Stomach (tissue), 9 donors: ENCODE results near the gene HSF4. TPM values are rescaled to one million over a fixed set of nuclear protein-coding genes. Genes with fewer than 3 reads are reported as not detected.
A peak's percentile ranks its signal among the peaks of the same experiment; 100 is the strongest.

Experiments used
- DNase-seq, 2 donors: peaks; one replicate each; pipeline versions ENCODE4 v3.0.0 to v3.0.0-alpha.2; 2013 to 2019
- H3K27ac ChIP-seq, 5 donors: fragments of 200-600 bp in 4 of 5; sonication (generic) in 4 of 5; one replicate each; pipeline ENCODE4 v1.5.1; 2013 to 2019; ENCODE audit warnings: mild to moderate bottlenecking in 1 of 5, moderate library complexity in 1 of 5
- H3K27me3 ChIP-seq, 3 donors: fragments of 200-600 bp; sonication (generic); one replicate each; pipeline ENCODE4 v1.5.1; 2017 to 2019; ENCODE audit warnings: mixed run types in 1 of 3
- H3K36me3 ChIP-seq, 4 donors: fragments of 200-600 bp; sonication (generic); 1 replicate in 3 of 4; 2 replicates in 1 of 4; pipeline ENCODE4 v1.5.1; 2016 to 2019
- H3K4me1 ChIP-seq, 4 donors: fragments of 200-600 bp; sonication (generic); one replicate each; pipeline ENCODE4 v1.5.1; 2016 to 2019
- H3K4me3 ChIP-seq, 4 donors: fragments of 200-600 bp; sonication (generic) in 3 of 4; one replicate each; pipeline ENCODE4 v1.5.1; 2016 to 2019; ENCODE audit warnings: mild to moderate bottlenecking in 1 of 4
- H3K9me3 ChIP-seq, 4 donors: fragments of 200-600 bp; sonication (generic); one replicate each; pipeline ENCODE4 v1.5.1; 2016 to 2019
- CTCF ChIP-seq, 7 experiments: fragments of 450-650 bp in 4 of 7; fragments of 200-600 bp in 3 of 7; sonication (generic) in 3 of 7; IDR thresholded peaks; one replicate each; pipeline ENCODE4 v1.5.1; 2016 to 2019; ENCODE audit warnings: antibody characterized with exemption in 7 of 7, control low read depth in 2 of 7, mild to moderate bottlenecking in 1 of 7
- EP300 ChIP-seq: sonication (generic); formaldehyde crosslinking; IDR thresholded peaks from one replicate; pipeline ENCODE4 v1.6.1; 2017; ENCODE audit warnings: antibody characterized with exemption
- POLR2A ChIP-seq, 4 donors: fragments of 450-650 bp; IDR thresholded peaks; one replicate each; pipeline ENCODE4 v1.6.1; 2016; ENCODE audit warnings: antibody characterized with exemption in 4 of 4, control low read depth in 2 of 4, mild to moderate bottlenecking in 1 of 4, moderate library complexity in 1 of 4
- POLR2AphosphoS5 ChIP-seq, 3 donors: sonication (generic); formaldehyde crosslinking; IDR thresholded peaks; one replicate each; pipeline ENCODE4 v1.6.1; 2016; ENCODE audit warnings: antibody characterized with exemption in 3 of 3
- WGBS, 5 donors: extraction: QIAGEN DNeasy Blood & Tissue Kit in 3 of 5; methylation state at CpG; one replicate each; pipeline versions ENCODE4 v1.1.5 to v1.1.7; 2013 to 2018; 5-methylcytosine and 5-hydroxymethylcytosine counted together
- intact Hi-C: fragments of 100-400 bp; cut with DNase I; formaldehyde crosslinking; loops from one replicate; pipeline ENCODE4 v1.15.1; 2023; ENCODE audit warnings: low total_unique reads
- polyA plus RNA-seq, 3 donors: library from polyadenylated mRNA; stranded (reverse); fragments of 200-250 nt; gene quantifications; one replicate each; pipeline ENCODE4 v1.2.3, GENCODE V29; 2013
- total RNA-seq, 5 donors: library from RNA; depleted of rRNA; stranded (reverse); fragments of >200 nt; gene quantifications; one replicate each; pipeline versions ENCODE4 v1.1.0 to v1.2.3, GENCODE V29; 2014 to 2016
- donor health status: healthy with polysubstance abuse.
- donor health status: Bipolar disorder and iron deficiency.
- donor health status: healthy.

Gene HSF4
- total and polyA plus RNA-seq, 8 donors = 9.5 to 630 (median 32.2) TPM

GRCh38 chr16:67157892-67158635 is 6.5 kb upstream of the HSF4 start:
- H3K9me3 ChIP-seq = no peaks in the 10 kb centered on the region
- H3K36me3 ChIP-seq = peaks cover 0 to 8% (median 3%) of the 10 kb centered on the region in 4 donors
- peak in 1 of 2 donors; percentile 76 for DNase-seq
- 51 to 59% (median 53%) methylated on average over 7 of the region's 7 CpGs for WGBS, 5 donors
- H3K27me3 ChIP-seq = peaks cover 0 to 27% (median 3%) of the 10 kb centered on the region in 3 donors
- peak overlapping the region; percentile 59 to 92 (median 88) for H3K27ac ChIP-seq
- peaks cover 49 to 81% (median 71%) of the 10 kb centered on the region in 4 donors for H3K4me1 ChIP-seq
- H3K4me3 ChIP-seq = peak overlapping the region in 1 of 4 donors; percentile 89
- TF ChIP-seq POLR2AphosphoS5 (IDR thresholded peaks at IDR 0.05) (peak in 1 of 3 donors; percentile 34), CTCF (IDR thresholded peaks at IDR 0.05) (no peak)
- intact Hi-C loops = no loop called here

- H3K9me3 ChIP-seq = no peaks in the 10 kb centered on the region
- H3K27me3 ChIP-seq = peaks cover 0 to 36% (median 12%) of the 10 kb centered on the region in 3 donors
- H3K27ac ChIP-seq = peak overlapping the region; percentile 80 to 97 (median 92)
- peak; percentile 69 to 78 for DNase-seq
- WGBS, 5 donors = 2 to 5% (median 4%) methylated on average over 26 to 34 of the region's 34 CpGs
- H3K4me3 ChIP-seq = peak overlapping the region; percentile 74 to 89 (median 82)
- H3K36me3 ChIP-seq = peaks cover 0 to 7% (median 3%) of the 10 kb centered on the region in 4 donors
- TF ChIP-seq EP300 (no peak), POLR2AphosphoS5 (IDR thresholded peaks at IDR 0.05) (peak in 1 of 3 donors; percentile 5)
- intact Hi-C loops = no loop called here
- H3K4me1 ChIP-seq = peaks cover 57 to 89% (median 80%) of the 10 kb centered on the region in 4 donors
Observed at GRCh38 chr16:67158637-67159600, 5.6 kb upstream of the HSF4 start.

DNA sequence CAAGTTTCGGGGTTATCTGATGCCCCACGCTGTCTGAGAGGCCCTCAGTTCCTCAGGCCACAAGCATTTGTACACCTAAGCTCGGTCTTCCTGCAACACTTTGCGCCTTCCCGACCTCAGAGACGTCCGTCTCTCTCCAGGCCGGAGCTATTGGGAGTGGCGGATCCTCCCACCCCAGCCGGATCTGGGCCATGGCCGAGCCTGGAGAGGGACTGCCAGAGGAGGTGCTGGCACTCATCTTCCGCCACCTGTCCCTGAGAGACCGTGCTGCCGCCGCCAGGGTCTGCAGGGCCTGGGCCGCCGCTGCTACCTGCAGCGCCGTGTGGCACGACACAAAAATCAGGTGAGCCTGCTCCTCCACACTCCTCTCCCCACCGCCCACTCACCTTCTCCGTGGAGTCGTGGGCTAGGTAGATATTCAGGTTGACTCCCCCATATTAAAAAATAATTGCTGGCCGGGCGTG is 2.9 kb upstream of the HSF4 start:
- TF ChIP-seq POLR2AphosphoS5 (IDR thresholded peaks at IDR 0.05) (no peak), POLR2A (IDR thresholded peaks at IDR 0.05) (no peak), CTCF (IDR thresholded peaks at IDR 0.05) (no peak), EP300 (no peak)
- peaks cover 57 to 89% (median 79%) of the 10 kb centered on the region in 4 donors for H3K4me1 ChIP-seq
- H3K27me3 ChIP-seq = peaks cover 0 to 54% (median 25%) of the 10 kb centered on the region in 3 donors
- 47 to 58% (median 54%) methylated on average over 25 of the region's 25 CpGs for WGBS, 5 donors
- intact Hi-C loops = no loop called here
- peak in 1 of 2 donors; percentile 21 for DNase-seq
- H3K9me3 ChIP-seq = no peaks in the 10 kb centered on the region
- H3K27ac ChIP-seq = peak overlapping the region in 3 of 5 donors; percentile 11 to 92 (median 17)
- H3K4me3 ChIP-seq = peak overlapping the region in 3 of 4 donors; percentile 74 to 89 (median 76)
- H3K36me3 ChIP-seq = no peaks in the 10 kb centered on the region

- Histone ChIP-seq H3K4me3 (peak overlapping the region; percentile 30 to 49 (median 36)), H3K27me3 (peaks cover 0 to 64% (median 25%) of the 10 kb centered on the region in 3 donors), H3K4me1 (peaks cover 57 to 84% (median 75%) of the 10 kb centered on the region in 4 donors), H3K27ac (peak overlapping the region in 3 of 5 donors; percentile 73 to 80 (median 76)), H3K9me3 (no peaks in the 10 kb centered on the region), H3K36me3 (no peaks in the 10 kb centered on the region)
- intact Hi-C loops = no loop called here
- DNase-seq = peak in 1 of 2 donors; percentile 16
- WGBS, 5 donors = 41 to 61% (median 54%) methylated on average over 21 to 44 of the region's 44 CpGs
- TF ChIP-seq POLR2AphosphoS5 (IDR thresholded peaks at IDR 0.05) (no peak), POLR2A (IDR thresholded peaks at IDR 0.05) (no peak), CTCF (IDR thresholded peaks at IDR 0.05) (no peak), EP300 (no peak)
Observed at GRCh38 chr16:67162506-67163163, 1.9 kb upstream of the HSF4 start.
